ENCODE data around the gene WDR88. TPM values are rescaled to one million over a fixed set of nuclear protein-coding genes. Genes with fewer than 3 reads are reported as not detected.

The WDR88 gene
- total and polyA plus RNA-seq, 10 of the 15 experiments (the other 5 are each of a cell fraction or from before 2014, with no cell fraction given): 0.19 to 0.34 TPM; not detected in 8

- CTCF ChIA-PET: no interaction called here
- H3K9ac ChIP-seq (ENCODE audit: control insufficient read depth, insufficient read depth, low read length): no peak within 1 kb of the TSS
- no peak for FAIRE-seq
- TF ChIP-seq IKZF2 (IDR thresholded peaks at IDR 0.05): no peak
- no peak for TF ChIP-seq ATF7 (IDR thresholded peaks at IDR 0.05; ENCODE audit: low read depth)
- TF ChIP-seq YY1 (IDR thresholded peaks at IDR 0.05; ENCODE audit: low read depth, low read length): no peak
- no peak for TF ChIP-seq ELK1 (IDR thresholded peaks at IDR 0.05; ENCODE audit: low read depth, low read length)
- TF ChIP-seq TCF12 (IDR thresholded peaks at IDR 0.05; ENCODE audit: low read depth, low read length): no peak
- TF ChIP-seq CUX1 (IDR thresholded peaks at IDR 0.05; ENCODE audit: insufficient replicate concordance, low read depth, low read length): no peak
- TF ChIP-seq SUPT20H (IDR thresholded peaks at IDR 0.05; ENCODE audit: borderline replicate concordance, control insufficient read depth, low read depth, low read length): no peak
- TF ChIP-seq KDM1A (IDR thresholded peaks at IDR 0.05; ENCODE audit: borderline replicate concordance): no peak
- TF ChIP-seq HCFC1 (IDR thresholded peaks at IDR 0.05; ENCODE audit: low read length): no peak
- TF ChIP-seq EED (IDR thresholded peaks at IDR 0.05; ENCODE audit: low read depth): no peak
- no peak for TF ChIP-seq IRF3 (IDR thresholded peaks at IDR 0.05)
- TF ChIP-seq BMI1 (IDR thresholded peaks at IDR 0.05; ENCODE audit: borderline replicate concordance): no peak
- TF ChIP-seq NR2C1 (IDR thresholded peaks at IDR 0.05): no peak
- TF ChIP-seq, protein P1, sequence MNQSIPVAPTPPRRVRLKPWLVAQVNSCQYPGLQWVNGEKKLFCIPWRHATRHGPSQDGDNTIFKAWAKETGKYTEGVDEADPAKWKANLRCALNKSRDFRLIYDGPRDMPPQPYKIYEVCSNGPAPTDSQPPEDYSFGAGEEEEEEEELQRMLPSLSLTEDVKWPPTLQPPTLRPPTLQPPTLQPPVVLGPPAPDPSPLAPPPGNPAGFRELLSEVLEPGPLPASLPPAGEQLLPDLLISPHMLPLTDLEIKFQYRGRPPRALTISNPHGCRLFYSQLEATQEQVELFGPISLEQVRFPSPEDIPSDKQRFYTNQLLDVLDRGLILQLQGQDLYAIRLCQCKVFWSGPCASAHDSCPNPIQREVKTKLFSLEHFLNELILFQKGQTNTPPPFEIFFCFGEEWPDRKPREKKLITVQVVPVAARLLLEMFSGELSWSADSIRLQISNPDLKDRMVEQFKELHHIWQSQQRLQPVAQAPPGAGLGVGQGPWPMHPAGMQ (IDR thresholded peaks at IDR 0.05; ENCODE audit: borderline replicate concordance): no peak
- TF ChIP-seq, protein P2, sequence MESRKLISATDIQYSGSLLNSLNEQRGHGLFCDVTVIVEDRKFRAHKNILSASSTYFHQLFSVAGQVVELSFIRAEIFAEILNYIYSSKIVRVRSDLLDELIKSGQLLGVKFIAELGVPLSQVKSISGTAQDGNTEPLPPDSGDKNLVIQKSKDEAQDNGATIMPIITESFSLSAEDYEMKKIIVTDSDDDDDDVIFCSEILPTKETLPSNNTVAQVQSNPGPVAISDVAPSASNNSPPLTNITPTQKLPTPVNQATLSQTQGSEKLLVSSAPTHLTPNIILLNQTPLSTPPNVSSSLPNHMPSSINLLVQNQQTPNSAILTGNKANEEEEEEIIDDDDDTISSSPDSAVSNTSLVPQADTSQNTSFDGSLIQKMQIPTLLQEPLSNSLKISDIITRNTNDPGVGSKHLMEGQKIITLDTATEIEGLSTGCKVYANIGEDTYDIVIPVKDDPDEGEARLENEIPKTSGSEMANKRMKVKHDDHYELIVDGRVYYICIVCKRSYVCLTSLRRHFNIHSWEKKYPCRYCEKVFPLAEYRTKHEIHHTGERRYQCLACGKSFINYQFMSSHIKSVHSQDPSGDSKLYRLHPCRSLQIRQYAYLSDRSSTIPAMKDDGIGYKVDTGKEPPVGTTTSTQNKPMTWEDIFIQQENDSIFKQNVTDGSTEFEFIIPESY (IDR thresholded peaks at IDR 0.05): no peak
These were observed 62.0 kb downstream of the WDR88 start, which contains the start of gene LRP3 for GRCh38 chr19:33193865-33194362. Gene LRP3 (plus strand): TSS chr19:33194330. CDS start chr19:33194786, 456 bp downstream.

More at GRCh38 chr19:33193865-33194362, 62.0 kb downstream of the WDR88 start, which contains the start of gene LRP3:
- peaks cover 5% of the 10 kb centered on the region for H3K4me1 ChIP-seq (ENCODE audit: control insufficient read depth, insufficient read depth, low read length)
- peaks cover 0 to 5% of the 10 kb centered on the region in 2 experiments; a peak in 3 of 4 replicates for H3K27me3 ChIP-seq (replicated peaks in 1 of 2; ENCODE audit: control insufficient read depth in 2 of 2, insufficient read depth in 2 of 2, low read length in 1 of 2)
- ChIA-PET POLR2A (no interaction called here), SMC1A (ENCODE audit: uncharacterized antibody, unreplicated experiment) (no interaction called here), RAD21 (ENCODE audit: unreplicated experiment) (no interaction called here)
- no peak within 1 kb of the TSS for H3K4me3 ChIP-seq
- no peak within 1 kb of the TSS for H3K4me2 ChIP-seq (ENCODE audit: control insufficient read depth, insufficient read depth)
- no peak within 1 kb of the TSS for H3K27ac ChIP-seq (ENCODE audit: control insufficient read depth, insufficient read depth)
- H3K36me3 ChIP-seq (ENCODE audit: control insufficient read depth in 2 of 2, insufficient read depth in 2 of 2, low read length in 1 of 2): no peaks in the 10 kb centered on the region
- in situ Hi-C loops (cut with MboI) (no loop called here), intact Hi-C loops (cut with micrococcal nuclease; ENCODE audit: unreplicated experiment) (no loop called here)
- BruUV-seq (replicated peaks): no TSS peak
- no peaks in the 10 kb centered on the region for H4K20me1 ChIP-seq (ENCODE audit: control insufficient read depth, insufficient read depth)
- H3K9me3 ChIP-seq (replicated peaks; ENCODE audit: control insufficient read depth, insufficient read depth, low read length): no peaks in the 10 kb centered on the region
- 43% methylated on average over 4 of the region's 50 CpGs for WGBS (ENCODE audit: insufficient coverage, insufficient replicate concordance, low lambda C conversion rate, missing lambda C conversion rate)
- no peaks in the 10 kb centered on the region for H3K79me2 ChIP-seq (ENCODE audit: control insufficient read depth, insufficient read depth, low read length)
- no peak for DNase-seq (ENCODE audit: low read depth, low spot score)
- no peak within 1 kb of the TSS for H2AFZ ChIP-seq (ENCODE audit: control insufficient read depth, low read depth, low read length)
- ATAC-seq: no peak

Measured in GM12878 (cell line).